T-helper 22 cell (primary cell): ENCODE data around the gene BICD1.

Experiments
- DNase-seq: peaks from one replicate; pipeline ENCODE4 v3.0.0-alpha.2; 2020; ENCODE audit warnings: low read depth

Gene BICD1

DNA sequence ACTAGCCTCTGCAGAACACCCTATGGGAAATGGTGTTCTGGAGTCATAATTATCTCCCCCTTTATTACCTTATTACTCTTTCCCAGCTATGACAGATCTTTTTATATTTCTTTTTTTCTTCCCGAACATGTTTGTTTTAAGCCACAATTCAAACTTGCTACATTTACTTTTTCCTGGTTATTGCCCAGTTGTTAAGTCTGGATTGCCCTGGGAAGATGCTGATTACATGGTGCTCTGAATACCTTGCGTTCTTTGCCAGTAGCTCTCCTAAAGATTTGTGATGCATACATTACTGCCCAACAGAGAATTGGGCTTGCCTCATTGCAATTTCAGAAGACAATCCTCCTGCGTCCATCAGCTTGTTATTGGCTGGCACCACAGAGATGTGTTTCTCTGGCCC is 174.5 kb downstream of the BICD1 start:
- DNase-seq, result no peak

DNA sequence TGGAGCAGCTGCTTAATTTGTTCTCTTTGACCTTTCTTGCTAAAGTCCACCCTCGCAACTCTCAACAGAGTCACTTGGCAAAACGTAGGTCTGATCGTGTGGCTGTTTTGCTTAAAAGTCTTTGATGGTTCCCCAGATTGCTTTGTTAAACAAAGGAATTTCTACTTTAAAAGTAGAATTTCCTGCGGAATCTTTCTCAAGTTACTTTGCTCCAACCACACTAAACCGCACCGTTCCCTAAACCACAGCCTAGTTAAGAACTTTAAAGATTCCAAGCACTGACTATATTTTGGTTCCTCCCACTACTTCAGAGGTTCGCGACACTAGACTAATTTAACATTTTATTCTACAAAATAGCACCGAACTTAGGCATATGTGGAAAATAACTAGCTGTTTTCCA is 177.9 kb downstream of the BICD1 start:
- DNase-seq, result no peak

DNA sequence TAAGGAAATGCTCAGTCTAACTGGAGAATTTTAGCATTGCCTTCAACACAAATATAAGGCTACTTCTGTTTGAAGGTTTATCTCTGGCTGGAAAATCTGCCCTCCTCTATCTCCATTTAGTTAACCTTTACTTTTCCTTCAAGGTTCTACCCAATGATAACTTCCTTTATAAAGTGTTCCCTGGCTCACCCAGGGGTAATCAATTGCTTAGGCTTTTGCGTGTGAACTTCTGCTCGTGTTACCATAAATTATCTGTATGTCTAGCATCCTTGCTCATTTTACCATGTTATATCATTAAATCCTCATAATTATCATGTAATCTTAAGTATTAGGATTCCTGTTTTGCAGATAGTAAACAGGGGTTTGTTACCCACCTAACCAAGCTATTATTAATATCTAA is 178.4 kb downstream of the BICD1 start:
- no peak for DNase-seq

DNA sequence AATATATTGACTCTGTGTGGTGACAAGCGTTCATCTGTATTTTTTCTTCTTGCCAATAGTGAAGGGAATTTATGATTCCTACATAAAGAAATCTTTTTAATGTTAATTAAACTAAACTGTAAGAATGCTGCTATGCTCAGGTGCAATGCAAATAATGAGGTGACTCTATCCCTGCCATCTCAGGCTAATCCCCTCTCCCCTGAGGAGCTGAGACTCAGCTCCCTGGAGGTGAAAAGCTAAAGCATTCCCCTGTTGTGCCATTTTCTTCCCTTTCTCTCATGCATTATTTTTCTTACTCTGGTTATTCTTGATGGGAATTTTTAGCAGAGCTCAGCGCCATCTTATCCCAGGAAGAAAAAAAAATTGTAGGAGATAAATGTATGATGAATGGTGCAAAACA is 178.8 kb downstream of the BICD1 start:
- no peak for DNase-seq

DNA sequence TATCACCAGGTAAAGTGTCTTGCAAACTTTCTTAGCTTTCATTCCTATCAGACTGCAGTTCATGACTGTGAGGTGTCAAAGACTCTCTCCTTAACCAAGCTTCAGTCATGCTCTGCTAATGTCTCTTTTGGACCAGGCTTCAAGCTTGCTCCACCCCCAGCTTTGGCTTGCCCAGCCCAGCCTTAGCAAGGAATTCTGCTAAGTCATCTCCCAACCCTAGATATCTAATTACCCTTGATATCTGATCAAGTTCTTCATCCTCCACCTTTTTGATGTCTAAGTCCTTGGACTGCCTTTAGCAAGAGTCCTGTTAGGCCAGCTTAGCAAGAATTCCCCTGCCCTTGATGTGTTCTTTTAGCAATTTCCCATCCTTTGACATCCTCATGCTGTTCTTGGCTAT is 183.8 kb downstream of the BICD1 start:
- no peak for DNase-seq

DNA sequence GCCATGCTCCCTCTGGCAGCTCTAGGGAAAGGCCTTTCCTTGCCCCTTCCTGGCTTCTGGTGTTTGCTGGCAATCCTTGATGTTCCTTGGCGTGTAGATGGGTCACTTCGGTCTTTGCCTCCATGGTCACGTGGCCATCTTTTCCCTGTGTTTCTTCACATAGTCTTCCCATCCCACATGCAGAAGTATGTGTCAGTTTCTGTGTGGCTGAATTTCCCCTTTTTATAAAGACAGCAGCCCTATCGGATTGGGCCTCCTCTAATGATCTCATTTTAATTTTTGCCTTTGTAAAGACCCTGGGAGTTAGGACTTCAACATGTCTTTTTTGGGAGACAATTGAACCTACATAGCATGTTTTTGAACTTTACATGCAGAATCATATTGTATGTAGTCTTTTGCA is 185.5 kb downstream of the BICD1 start:
- DNase-seq, result no peak

DNA sequence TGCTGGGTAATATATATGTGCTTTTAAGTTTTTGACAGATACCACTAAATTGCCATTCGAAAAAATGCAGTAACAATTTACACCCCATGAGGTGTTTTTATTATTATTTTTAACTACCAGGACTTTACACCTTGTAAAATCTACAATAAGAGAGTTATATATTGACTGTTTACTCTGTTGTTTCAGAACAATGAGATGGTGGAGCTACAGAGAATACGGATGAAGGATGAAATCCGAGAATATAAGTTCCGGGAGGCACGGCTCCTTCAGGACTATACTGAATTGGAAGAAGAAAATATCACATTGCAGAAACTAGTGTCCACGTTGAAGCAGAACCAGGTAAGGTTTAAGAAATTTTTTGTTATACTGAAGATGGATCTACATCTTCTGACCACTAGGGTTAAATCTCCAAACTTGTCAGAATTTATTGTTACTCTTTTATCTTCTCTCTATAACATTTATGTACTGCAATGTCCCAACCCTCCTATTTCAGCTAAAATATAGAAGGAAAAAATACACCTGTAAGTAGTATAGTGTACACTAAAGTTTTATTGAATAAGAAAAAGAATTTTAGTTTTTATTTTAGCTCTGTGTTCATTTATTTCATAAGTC is 187.3 kb downstream of the BICD1 start:
- DNase-seq, result no peak

DNA sequence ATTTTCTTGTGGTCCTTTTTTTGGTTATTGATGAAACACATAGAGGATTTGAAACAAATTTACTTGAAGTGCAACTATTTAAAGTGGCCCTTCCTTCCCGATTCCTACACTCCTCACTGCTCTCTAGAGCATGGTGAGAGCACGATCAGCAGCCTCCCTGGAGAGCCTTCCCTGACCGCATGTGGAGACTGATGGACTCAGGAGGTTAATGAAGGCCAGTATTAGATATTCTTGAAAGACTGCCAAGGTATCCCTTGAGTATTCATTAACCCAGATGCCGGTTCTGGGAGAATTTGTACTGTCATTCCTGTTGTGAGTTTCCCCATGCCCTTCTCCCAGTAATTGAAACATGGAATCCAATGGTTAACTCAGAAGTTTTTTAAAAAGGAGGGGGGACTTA is 189.9 kb downstream of the BICD1 start:
- no peak for DNase-seq

DNA sequence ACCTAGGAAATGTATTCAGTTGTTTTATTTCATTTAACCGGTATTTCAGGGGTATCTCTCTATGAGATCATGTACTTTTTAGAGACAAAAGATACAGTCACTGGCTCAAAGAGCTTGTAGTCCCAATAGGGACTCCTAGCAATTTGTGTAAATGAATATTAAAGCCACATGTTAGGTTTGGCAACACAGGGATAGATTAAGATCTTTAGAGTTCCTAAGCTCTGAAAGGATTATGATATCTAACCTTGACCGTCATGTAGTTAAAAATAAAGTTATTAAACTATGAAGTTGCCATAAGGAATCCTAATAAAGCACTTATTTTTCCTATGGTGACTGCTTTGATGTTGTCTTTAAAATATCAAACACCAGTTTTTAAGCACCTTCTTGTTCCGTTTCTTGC is 192.3 kb downstream of the BICD1 start:
- DNase-seq, result no peak

DNA sequence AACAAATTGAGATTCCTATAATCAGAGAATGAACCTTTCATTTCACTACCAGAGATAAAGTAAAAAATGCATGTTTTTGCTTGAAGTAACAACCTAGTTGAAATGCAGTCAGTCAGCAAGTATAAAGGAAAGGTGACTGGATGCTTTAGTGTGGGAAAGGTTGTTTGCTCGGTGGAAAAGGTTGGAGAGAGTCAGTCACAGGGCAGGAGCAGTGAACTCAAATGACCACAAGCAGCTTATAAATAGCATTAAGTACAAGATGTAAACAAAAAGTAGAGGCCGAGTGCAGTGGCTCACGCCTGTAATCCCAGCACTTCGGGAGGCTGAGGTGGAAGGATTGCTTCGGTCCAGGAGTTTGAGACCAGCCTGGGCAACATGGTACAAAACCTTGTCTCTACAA is 194.6 kb downstream of the BICD1 start:
- DNase-seq, result no peak

DNA sequence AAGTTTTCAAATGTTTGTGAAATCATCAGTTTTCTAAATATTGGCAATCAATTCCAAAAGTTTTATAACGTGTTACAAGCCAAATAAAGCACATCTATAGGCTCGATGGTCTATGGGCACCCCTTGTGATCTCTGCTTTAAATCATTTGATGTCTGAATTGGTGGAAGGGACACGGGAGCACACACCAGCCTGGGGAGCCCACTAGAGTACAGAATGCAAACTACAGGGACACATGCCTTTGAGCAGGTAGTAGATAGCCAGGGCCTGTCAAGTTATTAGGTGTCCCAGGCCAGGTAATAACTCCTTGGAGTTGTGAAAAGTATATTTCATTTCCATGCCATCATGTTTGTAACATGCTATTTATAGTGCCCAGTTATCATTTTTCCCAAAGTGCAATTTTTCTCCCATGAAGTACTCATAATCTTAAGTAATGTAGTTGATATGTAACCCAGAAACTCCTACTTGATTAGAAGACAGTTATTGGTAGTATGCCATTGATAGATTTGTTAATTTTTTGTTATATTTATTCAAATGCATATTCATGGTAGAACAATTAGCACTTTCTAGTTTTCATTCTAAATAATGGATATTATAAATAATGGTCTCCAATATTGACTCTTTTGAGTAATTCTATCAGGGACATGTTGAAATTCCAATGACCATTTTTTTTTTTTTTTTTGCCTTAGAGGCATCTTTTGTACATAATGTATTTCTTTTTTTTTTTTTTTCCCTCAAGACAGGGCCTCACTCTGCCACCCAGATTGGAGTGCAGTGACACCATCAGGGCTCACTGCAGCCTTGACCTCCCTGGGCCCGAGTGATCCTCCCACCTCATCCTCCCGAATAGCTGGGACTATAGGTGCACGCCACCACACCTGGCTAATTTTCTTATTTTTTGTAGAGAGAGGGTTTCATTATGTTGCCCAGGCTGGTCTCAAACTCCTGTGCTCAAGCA is 195.8 kb downstream of the BICD1 start:
- no peak for DNase-seq

DNA sequence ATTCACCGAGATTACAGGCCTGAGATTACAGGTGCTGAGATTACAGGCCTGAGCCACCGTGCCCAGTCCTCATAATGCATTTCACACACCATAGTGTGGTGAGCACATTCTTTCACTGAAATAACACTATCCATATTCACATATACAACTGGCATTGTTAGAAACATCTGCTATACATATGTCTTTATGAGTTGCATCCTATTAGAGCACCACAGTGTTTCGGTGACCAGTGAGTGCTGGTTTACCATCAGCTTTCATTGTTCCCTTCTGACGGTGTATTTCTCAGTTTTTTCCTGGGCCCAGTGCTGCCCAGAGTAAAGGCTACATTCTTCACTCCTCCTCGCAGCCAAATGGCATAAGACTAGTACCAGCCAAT is 196.5 kb downstream of the BICD1 start:
- no peak for DNase-seq

DNA sequence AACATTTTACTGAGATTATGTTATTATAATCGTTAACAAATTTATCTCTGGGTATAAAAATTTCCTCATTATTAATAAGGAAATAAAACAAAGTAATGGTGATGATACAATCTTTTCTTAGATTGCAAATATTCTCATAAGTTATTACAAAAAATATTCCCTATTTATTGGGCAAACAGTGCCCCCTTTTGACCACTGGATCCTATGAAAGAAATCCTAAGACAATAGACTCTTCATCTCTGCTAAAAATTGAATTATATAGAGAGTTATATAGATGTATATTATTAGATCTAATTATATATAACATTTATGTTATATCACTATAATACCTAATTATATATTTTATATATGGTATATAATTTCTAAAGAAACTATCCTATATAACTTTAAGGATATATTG is 198.5 kb downstream of the BICD1 start:
- no peak for DNase-seq

DNA sequence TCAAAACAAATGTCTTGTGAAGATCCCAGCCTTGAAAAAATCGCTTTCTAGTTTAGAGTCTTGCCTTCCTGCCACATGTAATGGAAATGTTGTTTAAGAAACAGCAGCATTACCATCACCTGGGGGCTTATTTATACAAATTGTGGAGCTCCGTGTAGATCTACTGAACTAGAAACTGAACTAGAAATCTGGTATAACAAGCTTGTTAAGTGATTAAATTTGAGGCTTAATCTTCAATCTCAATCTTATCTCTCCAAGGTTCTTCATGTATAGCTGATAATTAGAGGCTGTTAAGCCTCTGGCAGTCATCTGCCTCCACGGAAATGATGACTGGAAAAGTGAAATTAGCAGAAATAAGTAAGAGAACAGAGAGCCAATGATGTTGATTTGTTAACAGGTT is 200.7 kb downstream of the BICD1 start:
- no peak for DNase-seq

DNA sequence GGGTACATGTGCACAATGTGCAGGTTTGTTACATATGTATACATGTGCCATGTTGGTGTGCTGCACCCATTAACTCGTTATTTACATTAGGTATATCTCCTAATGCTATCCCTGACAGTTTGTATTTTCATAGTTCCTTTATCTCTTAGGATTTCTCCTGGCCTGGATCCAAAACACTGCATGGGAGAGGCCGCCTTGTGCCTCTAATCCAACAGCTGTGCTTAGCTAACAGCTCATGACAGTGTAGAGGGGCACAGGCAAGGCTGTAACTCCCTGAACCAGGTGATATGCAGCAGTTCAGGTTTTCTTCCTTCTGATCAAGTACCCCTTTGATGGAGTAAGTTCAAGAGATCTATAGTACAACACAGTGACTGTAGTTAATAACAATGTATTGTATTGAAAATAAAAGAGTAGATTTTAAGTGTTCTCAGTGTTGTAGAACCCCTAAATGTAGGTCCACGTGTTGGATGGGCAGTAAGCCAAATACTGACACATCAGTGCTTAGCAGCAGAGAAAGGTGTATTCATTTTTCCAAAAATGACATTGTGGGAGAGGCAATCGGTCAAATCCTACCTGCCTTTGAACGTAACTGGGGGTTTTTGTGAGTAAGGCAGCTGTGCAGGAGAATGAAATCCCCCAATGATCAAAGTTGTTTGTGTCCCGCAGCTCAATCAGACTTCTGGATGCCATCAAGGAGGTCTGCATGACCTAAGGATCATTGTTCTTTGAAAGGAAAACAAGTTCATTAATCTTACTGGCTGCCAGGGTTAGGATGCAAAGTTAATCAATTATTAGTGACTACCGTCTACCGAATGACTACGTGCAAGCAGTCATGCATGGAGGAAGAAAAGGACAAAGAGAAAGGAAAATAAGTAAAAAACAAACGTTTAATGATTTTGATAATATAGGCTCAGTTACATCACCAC is 203.4 kb downstream of the BICD1 start:
- DNase-seq, result no peak

DNA sequence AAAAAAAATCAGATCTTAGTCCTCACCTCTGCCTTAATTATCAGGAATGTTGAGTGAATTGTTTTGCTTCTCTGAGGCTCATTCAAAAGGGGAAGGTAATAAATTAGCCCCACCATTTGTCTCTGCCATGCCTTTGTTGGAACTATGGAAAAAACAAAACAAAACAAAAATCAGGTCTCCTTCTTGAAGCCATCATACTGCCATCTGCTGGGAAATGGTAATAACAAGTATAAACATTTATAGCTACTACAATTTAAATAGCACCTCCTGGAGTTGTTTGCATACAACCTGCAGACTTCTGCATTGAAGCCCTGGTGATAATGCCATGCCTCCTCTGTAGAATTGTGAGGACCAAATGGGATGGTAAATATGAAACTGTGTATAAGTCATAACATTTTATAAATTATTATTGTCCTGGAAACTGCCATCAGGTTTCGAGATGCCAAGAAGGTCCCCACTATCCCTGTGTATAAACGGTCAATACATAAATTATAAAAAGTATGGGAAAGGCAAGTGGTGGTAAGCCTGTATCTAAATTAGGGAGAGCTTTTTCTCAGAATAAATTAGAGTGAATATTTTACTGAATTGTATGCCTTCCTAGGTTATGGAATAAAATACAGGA is 205.5 kb downstream of the BICD1 start:
- DNase-seq, result no peak

DNA sequence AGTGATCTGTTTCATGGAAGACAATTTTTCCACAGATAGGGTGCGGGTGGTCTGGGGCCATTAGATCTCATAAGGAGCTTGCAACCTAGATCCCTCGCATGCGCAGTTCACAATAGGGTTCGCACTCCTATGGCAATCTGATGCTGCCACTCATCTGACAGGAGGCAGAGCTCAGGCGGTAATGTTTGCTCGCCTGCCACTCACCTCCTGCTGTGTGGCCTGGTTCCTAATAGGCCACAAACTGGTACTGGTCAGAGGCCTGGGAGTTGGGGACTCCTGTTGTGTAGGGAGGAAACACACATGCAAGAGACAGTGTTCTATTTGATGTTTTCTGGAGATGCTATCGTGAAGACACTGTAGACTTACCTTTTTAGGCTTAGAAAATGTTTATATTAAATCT is 215.7 kb downstream of the BICD1 start:
- DNase-seq, result no peak

DNA sequence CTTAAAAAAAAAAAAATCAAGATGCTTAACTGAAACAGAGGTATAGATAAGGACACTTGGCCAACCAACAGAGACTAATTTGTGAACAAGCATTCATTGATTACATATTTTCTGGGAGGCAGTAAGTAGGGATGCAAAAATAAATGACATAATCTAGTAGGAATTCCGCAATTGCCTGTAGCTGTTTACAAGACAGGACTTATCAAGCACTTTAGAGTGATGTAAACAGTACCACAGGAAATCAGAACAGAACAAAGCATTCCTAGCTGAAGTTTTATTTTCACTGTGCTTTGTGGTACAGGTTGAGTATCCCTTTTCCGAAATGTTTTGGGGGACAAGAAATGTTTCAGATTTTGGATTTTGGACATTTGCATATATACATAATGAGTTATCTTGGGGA is 224.5 kb downstream of the BICD1 start:
- no peak for DNase-seq

DNA sequence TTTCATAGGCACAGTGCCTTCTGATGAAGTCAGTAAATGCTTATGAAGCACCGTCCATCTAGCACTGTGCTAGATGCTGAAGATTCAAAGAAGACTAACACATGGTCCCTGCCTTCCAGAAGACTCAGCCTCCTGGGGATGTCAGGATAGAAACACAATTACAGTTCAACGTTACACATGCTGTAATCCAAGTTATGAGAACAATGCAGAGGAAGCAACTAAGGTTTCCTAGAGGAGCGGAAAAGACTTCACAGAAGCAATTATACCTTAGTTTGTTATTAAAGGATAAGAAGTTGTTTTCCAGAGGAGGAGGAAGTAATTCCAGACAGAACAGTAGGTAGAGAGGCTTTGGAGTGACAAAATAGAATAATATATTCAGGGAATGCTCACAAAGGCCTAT is 225.8 kb downstream of the BICD1 start:
- no peak for DNase-seq

DNA sequence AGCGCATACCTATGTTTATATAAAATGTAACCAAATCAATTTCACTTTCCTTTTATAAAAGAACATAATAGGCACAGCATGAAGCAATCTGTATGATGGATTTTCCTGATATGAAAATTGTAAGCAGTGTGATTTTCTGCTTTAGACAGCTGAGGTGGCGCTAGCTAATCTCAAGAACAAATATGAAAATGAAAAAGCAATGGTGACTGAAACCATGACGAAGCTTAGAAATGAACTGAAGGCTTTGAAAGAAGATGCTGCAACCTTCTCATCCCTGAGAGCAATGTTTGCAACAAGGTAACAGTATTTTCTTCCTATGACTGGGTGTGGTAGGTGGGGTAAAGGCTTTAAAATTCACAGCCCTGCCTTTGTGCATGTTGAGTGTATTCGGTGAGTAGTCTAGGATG is 227.7 kb downstream of the BICD1 start:
- DNase-seq, result no peak

DNA sequence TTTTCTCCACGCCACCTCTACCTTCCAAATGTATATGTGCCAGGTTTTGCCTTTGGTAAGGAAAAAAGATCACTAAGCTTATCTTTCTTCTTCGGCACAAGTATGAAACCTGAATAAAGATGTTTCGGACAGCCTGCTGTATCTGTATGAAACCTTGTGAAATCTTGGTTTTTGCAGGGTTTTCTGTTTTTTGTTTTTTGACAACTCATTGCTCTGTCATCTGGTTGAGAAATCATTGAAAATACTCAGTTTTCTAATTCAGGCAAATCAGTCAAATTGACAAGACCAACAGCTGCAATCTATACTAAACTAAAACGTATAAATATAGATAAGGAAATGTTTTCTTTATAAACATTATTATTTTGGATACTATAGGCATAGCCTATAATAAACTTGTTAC is 229.6 kb downstream of the BICD1 start:
- DNase-seq, result no peak

DNA sequence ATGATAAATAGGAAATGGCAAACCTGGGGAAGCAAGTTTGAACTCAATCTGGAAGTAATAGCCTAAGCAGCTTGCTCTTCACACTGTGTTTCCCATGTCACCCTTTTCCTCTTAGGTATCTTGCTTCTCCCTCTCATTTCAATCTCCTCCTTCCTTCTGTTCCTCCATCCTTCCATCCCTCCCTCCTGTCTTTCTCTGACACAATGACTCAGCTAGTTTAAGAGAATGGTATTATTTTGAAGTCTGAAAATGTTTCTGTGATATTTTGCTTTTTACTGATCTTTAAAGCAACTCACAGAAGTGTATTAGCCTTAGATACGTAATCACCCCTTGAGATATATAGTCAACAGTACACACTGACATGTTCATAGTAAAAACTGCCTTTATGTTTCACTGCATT is 236.8 kb downstream of the BICD1 start:
- DNase-seq, result no peak
